SU-DHL-6 (cell line): Measurements from ENCODE around the gene TBP.

Source experiments
- H2AFZ ChIP-seq: fragments of 200-600 bp; sonication (generic); 2 replicates; pipeline ENCODE4 v1.6.1; 2014; ENCODE audit warnings: low read depth, mild to moderate bottlenecking, moderate library complexity, mixed read lengths, antibody characterized with exemption, low read length; ENCODE audit not compliant: severe bottlenecking
- H3F3A ChIP-seq: fragments of 200-600 bp; shearing (Covaris generic); 2 replicates; pipeline ENCODE4 v1.6.0; 2016; ENCODE audit warnings: antibody characterized with exemption, mild to moderate bottlenecking; ENCODE audit not compliant: insufficient read depth
- H3K27ac ChIP-seq: fragments of 200-600 bp; sonication (generic); 2 replicates; pipeline ENCODE4 v1.5.1; 2016; ENCODE audit warnings: low read depth, mild to moderate bottlenecking, low read length, moderate library complexity, mixed read lengths
- H3K27me3 ChIP-seq: fragments of 200-600 bp; sonication (generic), shearing (Covaris generic); 2 replicates; pipeline ENCODE4 v1.6.0; 2014; ENCODE audit warnings: mild to moderate bottlenecking, low read length
- H3K36me3 ChIP-seq: fragments of 200-600 bp; sonication (generic); 2 replicates; pipeline ENCODE4 v1.6.1; 2014; ENCODE audit warnings: mild to moderate bottlenecking, low read length, mixed read lengths
- H3K4me2 ChIP-seq: fragments of 300-600, 200-600 bp; shearing (Covaris generic), sonication (generic); 2 replicates; pipeline ENCODE4 v1.6.0; 2014; ENCODE audit warnings: low read length, low read depth, mild to moderate bottlenecking; ENCODE audit not compliant: poor library complexity, severe bottlenecking
- H3K4me3 ChIP-seq: fragments of 200-600 bp; sonication (generic); 2 replicates; pipeline ENCODE4 v1.5.1; 2014; ENCODE audit warnings: antibody characterized with exemption, low read length, mild to moderate bottlenecking, mixed read lengths; ENCODE audit not compliant: insufficient read depth, poor library complexity, severe bottlenecking
- H3K79me2 ChIP-seq: fragments of 200-600 bp; sonication (generic); 2 replicates; pipeline ENCODE4 v1.6.1; 2014; ENCODE audit warnings: mild to moderate bottlenecking, low read length, moderate library complexity; ENCODE audit not compliant: insufficient read depth
- H3K9ac ChIP-seq: fragments of 200-600 bp; sonication (generic); 2 replicates; pipeline ENCODE4 v1.7.0; 2014; ENCODE audit warnings: mild to moderate bottlenecking, low read length
- H3K9me2 ChIP-seq: fragments of 200-600 bp; sonication (generic); replicated peaks from 2 replicates; pipeline ENCODE4 v1.6.1; 2014; ENCODE audit warnings: low read length; ENCODE audit not compliant: insufficient read depth
- H3K9me3 ChIP-seq: fragments of 200-600 bp; sonication (generic); 2 replicates; pipeline ENCODE4 v1.6.1; 2014; ENCODE audit warnings: low read length, mixed read lengths; ENCODE audit not compliant: insufficient read depth
- H4K20me1 ChIP-seq: fragments of 200-600 bp; sonication (generic); 2 replicates; pipeline ENCODE4 v1.6.1; 2014; ENCODE audit warnings: low read depth, mild to moderate bottlenecking, antibody characterized with exemption, low read length, moderate library complexity, mixed read lengths
- CTCF ChIP-seq: fragments of 200-600 bp; sonication (generic); IDR thresholded peaks from one replicate; pipeline ENCODE4 v1.5.1; 2017; ENCODE audit warnings: antibody characterized with exemption, mild to moderate bottlenecking, low read length, moderate library complexity; ENCODE audit not compliant: insufficient read depth, poor library complexity, severe bottlenecking
- EZH2phosphoT487 ChIP-seq: fragments of 200-600 bp; sonication (generic), shearing (Covaris generic); conservative IDR thresholded peaks from 2 replicates; pipeline ENCODE4 v1.6.1; 2018; ENCODE audit warnings: mild to moderate bottlenecking, antibody characterized with exemption, low read length, moderate library complexity, mixed read lengths

TBP gene

DNA sequence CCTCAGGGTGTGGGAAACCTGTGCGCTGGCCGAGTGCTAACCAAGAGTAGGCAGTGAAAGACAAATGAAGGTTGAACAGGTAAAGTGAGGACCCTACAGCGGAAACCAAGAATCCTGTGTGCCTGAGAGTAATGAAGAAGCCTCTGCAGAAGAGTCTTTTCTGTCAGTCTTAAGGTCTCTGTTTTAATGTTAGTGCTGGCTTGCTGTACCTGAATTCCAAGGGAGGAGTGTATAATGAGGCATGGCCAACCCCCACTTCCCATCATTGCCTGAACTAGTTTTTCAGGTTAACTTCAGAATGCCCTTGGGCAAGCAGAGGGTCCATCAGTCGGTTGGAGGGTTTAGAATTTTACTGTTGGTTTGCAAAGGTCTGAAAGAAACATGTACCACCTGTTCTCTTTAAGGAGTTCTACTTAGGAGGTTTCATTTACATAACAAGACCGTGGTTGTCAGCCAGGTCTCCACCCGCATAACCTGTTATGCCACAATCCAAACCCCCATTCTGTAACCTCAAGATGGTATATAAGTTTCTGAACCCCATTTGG, 30.9 kb downstream of the TBP start:
- H3K27ac ChIP-seq = peak overlapping the region; percentile 51
- H3K27me3 ChIP-seq = no peaks in the 10 kb centered on the region
- no peak for TF ChIP-seq CTCF
- TF ChIP-seq EZH2phosphoT487 = no peak

DNA sequence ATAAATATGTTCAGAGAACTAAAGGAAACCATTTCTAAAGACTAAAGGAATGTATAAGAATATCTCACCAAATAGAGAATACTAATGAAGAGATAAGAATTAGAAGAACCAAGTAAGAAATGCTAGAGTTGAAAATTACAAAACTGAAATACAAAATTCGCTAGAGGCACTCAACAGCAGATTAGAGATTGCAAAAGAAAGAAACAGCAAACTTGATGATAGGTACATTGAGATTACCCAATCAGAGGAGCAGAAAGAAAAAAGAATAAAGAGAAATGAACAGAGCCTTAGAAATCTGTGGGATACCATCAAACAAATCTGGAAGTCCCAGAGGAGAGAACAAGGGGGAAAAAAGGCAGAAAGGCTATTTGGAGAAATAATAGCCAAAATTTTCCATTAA, 36.6 kb downstream of the TBP start:
- Histone ChIP-seq H2AFZ (no peak overlapping the region), H3K9me3 (peaks cover 14% of the 10 kb centered on the region; the same call in 1 of the 2 replicates), H3K27ac (no peak overlapping the region), H3K27me3 (no peaks in the 10 kb centered on the region), H3K9ac (no peak overlapping the region), H4K20me1 (no peaks in the 10 kb centered on the region), H3K4me3 (no peak overlapping the region), H3K4me2 (no peak overlapping the region), H3K9me2 (no peaks in the 10 kb centered on the region), H3F3A (no peaks in the 10 kb centered on the region), H3K79me2 (no peaks in the 10 kb centered on the region), H3K36me3 (peaks cover 7% of the 10 kb centered on the region; the same call in 1 of the 2 replicates)
- TF ChIP-seq CTCF (no peak), EZH2phosphoT487 (no peak)

More for the DNA sequence above, 30.9 kb downstream of the TBP start:
- Histone ChIP-seq H3K9me3 (no peaks in the 10 kb centered on the region), H4K20me1 (no peaks in the 10 kb centered on the region), H3K9me2 (no peaks in the 10 kb centered on the region), H3K4me3 (peak overlapping the region; percentile 98), H3K4me2 (peak overlapping the region; percentile 69), H2AFZ (peak overlapping the region; percentile 94), H3K36me3 (peaks cover 6% of the 10 kb centered on the region; the same call in 1 of the 2 replicates), H3K79me2 (peaks cover 18% of the 10 kb centered on the region), H3F3A (peaks cover 7% of the 10 kb centered on the region; the same call in 1 of the 2 replicates), H3K9ac (peak overlapping the region; percentile 82)

DNA sequence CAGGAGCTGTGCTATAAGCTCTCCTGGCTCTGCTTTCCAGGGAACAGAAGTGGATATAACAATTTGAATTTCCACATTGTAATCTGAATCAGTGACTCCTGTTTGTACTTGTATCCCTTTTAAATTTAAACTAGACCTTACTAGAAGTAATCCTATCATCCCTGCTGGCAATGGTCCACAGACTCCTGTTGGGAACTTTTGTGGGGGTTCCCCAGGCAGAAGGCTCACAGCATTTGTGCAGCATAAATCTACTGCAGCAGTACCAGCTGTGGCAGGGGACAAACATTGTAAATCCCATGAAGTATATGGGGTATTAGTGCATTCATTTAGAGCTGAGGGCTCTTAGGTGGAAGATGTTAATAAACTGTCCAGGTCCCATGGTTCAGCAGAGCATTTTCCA, 42.3 kb downstream of the TBP start:
- H3K9me2 ChIP-seq = no peaks in the 10 kb centered on the region
- H3K9me3 ChIP-seq = peaks cover 7% of the 10 kb centered on the region; the same call in 1 of the 2 replicates
- no peak overlapping the region for H3K4me3 ChIP-seq
- H3K27me3 ChIP-seq = no peaks in the 10 kb centered on the region
- no peaks in the 10 kb centered on the region for H3K79me2 ChIP-seq
- H2AFZ ChIP-seq = no peak overlapping the region
- TF ChIP-seq EZH2phosphoT487 (no peak), CTCF (no peak)
- no peak overlapping the region for H3K27ac ChIP-seq
- H4K20me1 ChIP-seq = no peaks in the 10 kb centered on the region
- H3F3A ChIP-seq = no peaks in the 10 kb centered on the region
- H3K36me3 ChIP-seq = peaks cover 5% of the 10 kb centered on the region; the same call in 1 of the 2 replicates
- H3K4me2 ChIP-seq = no peak overlapping the region
- H3K9ac ChIP-seq = no peak overlapping the region
